ENCODE results near the gene LAMTOR4.
A peak's percentile ranks its signal among the peaks of the same experiment; 100 is the strongest.
"Not testable (repeated sequence)": the region's sequence is repeated elsewhere in the genome, so short reads cannot be mapped to it uniquely, and the experiment has no call there.

LAMTOR4 gene

GRCh38 chr7:100124301-100125230 is 24.2 kb upstream of the LAMTOR4 start:
- DNase-seq: no peak

- DNase-seq: no peak
These were observed 22.3 kb upstream of the LAMTOR4 start for GRCh38 chr7:100126239-100126930.

GRCh38 chr7:100126931-100127865 is 21.5 kb upstream of the LAMTOR4 start, which contains the start of gene MBLAC1:
Gene MBLAC1 (plus strand): TSS chr7:100126967. CDS start chr7:100127396, 429 bp downstream.
- DNase-seq: peak; percentile 82

- DNase-seq: no peak
These were observed 20.7 kb upstream of the LAMTOR4 start for GRCh38 chr7:100127866-100128636.

- DNase-seq: no peak
These were observed 20.1 kb upstream of the LAMTOR4 start for GRCh38 chr7:100128637-100128963.

GRCh38 chr7:100130220-100130607 is 18.5 kb upstream of the LAMTOR4 start:
- peak; percentile 6 for DNase-seq

GRCh38 chr7:100130608-100131453 is 17.9 kb upstream of the LAMTOR4 start:
- DNase-seq: peak; percentile 67

GRCh38 chr7:100132126-100132525 is 16.6 kb upstream of the LAMTOR4 start:
- no peak for DNase-seq

- DNase-seq: peak; percentile 73
These were observed 16.0 kb upstream of the LAMTOR4 start for GRCh38 chr7:100132697-100133151.

GRCh38 chr7:100137851-100138760 is 10.6 kb upstream of the LAMTOR4 start:
- DNase-seq: no peak

- no peak for DNase-seq
These were observed 7.2 kb upstream of the LAMTOR4 start for GRCh38 chr7:100141555-100141949.

- DNase-seq: no peak
These were observed 6.3 kb upstream of the LAMTOR4 start for GRCh38 chr7:100142461-100142860.

GRCh38 chr7:100146350-100146749 is 2.4 kb upstream of the LAMTOR4 start:
- not testable (repeated sequence) for DNase-seq

GRCh38 chr7:100147278-100147677 is 1.4 kb upstream of the LAMTOR4 start:
- no peak for DNase-seq

GRCh38 chr7:100148225-100148558 is 526 bp upstream of the LAMTOR4 start:
- DNase-seq: no peak

- DNase-seq: no peak
These were observed 3.7 kb downstream of the LAMTOR4 start for GRCh38 chr7:100152404-100152803.

GRCh38 chr7:100152937-100153666 is 4.4 kb downstream of the LAMTOR4 start:
- no peak for DNase-seq

- no peak for DNase-seq
These were observed 5.2 kb downstream of the LAMTOR4 start for GRCh38 chr7:100153708-100154535.

Data from NCI-H748 treated with DMSO at 0.1 percent for 48 hours (cell line).